Gastroesophageal sphincter (tissue), 3 donors: Measurements from ENCODE around the gene PCDHGC3.

Source experiments
- POLR2A ChIP-seq, 2 donors: fragments of 450-650 bp; IDR thresholded peaks; one replicate each; pipeline ENCODE4 v1.6.1; 2017; ENCODE audit warnings: antibody characterized with exemption in 2 of 2, mild to moderate bottlenecking in 2 of 2, moderate library complexity in 1 of 2
- POLR2AphosphoS5 ChIP-seq: sonication (generic); formaldehyde crosslinking; IDR thresholded peaks from one replicate; pipeline ENCODE4 v1.6.1; 2017; ENCODE audit warnings: antibody characterized with exemption
- TF ChIP-seq, protein P1 (sequence below), 4 experiments: fragments of 200-600 bp in 2 of 4; fragments of 450-650 bp in 2 of 4; sonication (generic) in 1 of 4; IDR thresholded peaks; one replicate each; pipeline ENCODE4 v1.5.1; 2017 to 2019; ENCODE audit warnings: antibody characterized with exemption in 4 of 4, mild to moderate bottlenecking in 2 of 4, moderate library complexity in 2 of 4

DNA sequence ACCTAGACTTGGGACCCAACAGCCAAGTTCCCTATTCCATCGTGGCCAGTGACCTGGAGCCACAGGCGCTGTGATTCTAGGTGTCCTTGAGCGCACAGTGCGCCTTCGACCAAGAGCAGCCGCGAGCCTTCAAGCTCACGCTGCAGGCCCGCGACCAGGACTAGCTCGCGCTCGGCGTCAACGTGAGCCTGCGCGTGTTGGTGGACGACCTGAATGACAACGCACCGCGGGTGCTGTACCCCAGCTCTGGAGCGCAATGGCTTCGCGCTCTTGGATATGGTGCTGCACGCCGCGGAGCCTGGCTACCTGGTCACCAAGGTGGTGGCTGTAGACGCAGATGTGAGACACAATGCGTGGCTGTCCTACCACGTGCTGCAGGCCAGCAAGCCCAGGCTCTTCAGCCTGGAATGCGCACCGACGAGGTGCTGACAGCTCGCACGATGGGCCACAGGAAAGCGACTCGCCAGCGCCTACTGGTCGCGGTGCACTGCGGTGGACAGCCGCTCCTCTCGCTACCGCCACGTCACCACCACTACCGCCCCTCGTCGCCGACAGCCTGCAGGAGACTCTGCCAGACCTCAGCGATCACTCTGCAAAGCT lies 34.1 kb upstream of the PCDHGC3 start:
- TF ChIP-seq, protein P1, sequence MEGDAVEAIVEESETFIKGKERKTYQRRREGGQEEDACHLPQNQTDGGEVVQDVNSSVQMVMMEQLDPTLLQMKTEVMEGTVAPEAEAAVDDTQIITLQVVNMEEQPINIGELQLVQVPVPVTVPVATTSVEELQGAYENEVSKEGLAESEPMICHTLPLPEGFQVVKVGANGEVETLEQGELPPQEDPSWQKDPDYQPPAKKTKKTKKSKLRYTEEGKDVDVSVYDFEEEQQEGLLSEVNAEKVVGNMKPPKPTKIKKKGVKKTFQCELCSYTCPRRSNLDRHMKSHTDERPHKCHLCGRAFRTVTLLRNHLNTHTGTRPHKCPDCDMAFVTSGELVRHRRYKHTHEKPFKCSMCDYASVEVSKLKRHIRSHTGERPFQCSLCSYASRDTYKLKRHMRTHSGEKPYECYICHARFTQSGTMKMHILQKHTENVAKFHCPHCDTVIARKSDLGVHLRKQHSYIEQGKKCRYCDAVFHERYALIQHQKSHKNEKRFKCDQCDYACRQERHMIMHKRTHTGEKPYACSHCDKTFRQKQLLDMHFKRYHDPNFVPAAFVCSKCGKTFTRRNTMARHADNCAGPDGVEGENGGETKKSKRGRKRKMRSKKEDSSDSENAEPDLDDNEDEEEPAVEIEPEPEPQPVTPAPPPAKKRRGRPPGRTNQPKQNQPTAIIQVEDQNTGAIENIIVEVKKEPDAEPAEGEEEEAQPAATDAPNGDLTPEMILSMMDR (IDR thresholded peaks at IDR 0.05), result no peak
- TF ChIP-seq POLR2A (IDR thresholded peaks at IDR 0.05) (no peak), POLR2AphosphoS5 (no peak)
